ENCODE measurements around the gene GTSE1.

GRCh38 chr22:46352691-46353386, 56.2 kb downstream of the GTSE1 start:
- no peak for TF ChIP-seq EZH2 (IDR thresholded peaks at IDR 0.05; ENCODE audit: borderline replicate concordance, low read depth, low read length, poor library complexity, severe bottlenecking)
- no peak for TF ChIP-seq CTCF (conservative IDR thresholded peaks at IDR 0.05; ENCODE audit: low read depth, low read length)

Data from A673 (cell line).